Esophagus muscularis mucosa (tissue), 3 donors: ENCODE measurements around the gene SPTBN1.

ENCODE experiments used
- CTCF ChIP-seq, 3 experiments: fragments of 200-600 bp in 2 of 3; fragments of 450-650 bp in 1 of 3; sonication (generic) in 2 of 3; IDR thresholded peaks; one replicate each; pipeline ENCODE4 v1.5.1; 2017 to 2019; ENCODE audit warnings: antibody characterized with exemption in 3 of 3, mild to moderate bottlenecking in 2 of 3, moderate library complexity in 1 of 3
- POLR2A ChIP-seq: fragments of 450-650 bp; IDR thresholded peaks from one replicate; pipeline ENCODE4 v1.6.1; 2017; ENCODE audit warnings: antibody characterized with exemption, moderate library complexity, mild to moderate bottlenecking, low read depth
- POLR2AphosphoS5 ChIP-seq, 2 donors: sonication (generic); formaldehyde crosslinking; IDR thresholded peaks; one replicate each; pipeline ENCODE4 v1.6.1; 2017; ENCODE audit warnings: antibody characterized with exemption in 2 of 2

GRCh38 chr2:54634021-54634420, 177.9 kb downstream of the SPTBN1 start:
- TF ChIP-seq POLR2AphosphoS5 (IDR thresholded peaks at IDR 0.05) = no peak
- no peak for TF ChIP-seq CTCF (IDR thresholded peaks at IDR 0.05)
- no peak for TF ChIP-seq POLR2A
